GM20000 (cell line): Measurements from ENCODE around the gene PGP.

Experiments
- DNase-seq: peaks from one replicate; pipeline ENCODE4 v3.0.0; 2012; ENCODE audit warnings: low spot score
- CTCF ChIP-seq: IDR thresholded peaks from 2 replicates; pipeline ENCODE4 v1.5.1; 2012; ENCODE audit warnings: mild to moderate bottlenecking, control low read depth; ENCODE audit errors: extremely low read depth, missing control alignments

PGP gene

DNA sequence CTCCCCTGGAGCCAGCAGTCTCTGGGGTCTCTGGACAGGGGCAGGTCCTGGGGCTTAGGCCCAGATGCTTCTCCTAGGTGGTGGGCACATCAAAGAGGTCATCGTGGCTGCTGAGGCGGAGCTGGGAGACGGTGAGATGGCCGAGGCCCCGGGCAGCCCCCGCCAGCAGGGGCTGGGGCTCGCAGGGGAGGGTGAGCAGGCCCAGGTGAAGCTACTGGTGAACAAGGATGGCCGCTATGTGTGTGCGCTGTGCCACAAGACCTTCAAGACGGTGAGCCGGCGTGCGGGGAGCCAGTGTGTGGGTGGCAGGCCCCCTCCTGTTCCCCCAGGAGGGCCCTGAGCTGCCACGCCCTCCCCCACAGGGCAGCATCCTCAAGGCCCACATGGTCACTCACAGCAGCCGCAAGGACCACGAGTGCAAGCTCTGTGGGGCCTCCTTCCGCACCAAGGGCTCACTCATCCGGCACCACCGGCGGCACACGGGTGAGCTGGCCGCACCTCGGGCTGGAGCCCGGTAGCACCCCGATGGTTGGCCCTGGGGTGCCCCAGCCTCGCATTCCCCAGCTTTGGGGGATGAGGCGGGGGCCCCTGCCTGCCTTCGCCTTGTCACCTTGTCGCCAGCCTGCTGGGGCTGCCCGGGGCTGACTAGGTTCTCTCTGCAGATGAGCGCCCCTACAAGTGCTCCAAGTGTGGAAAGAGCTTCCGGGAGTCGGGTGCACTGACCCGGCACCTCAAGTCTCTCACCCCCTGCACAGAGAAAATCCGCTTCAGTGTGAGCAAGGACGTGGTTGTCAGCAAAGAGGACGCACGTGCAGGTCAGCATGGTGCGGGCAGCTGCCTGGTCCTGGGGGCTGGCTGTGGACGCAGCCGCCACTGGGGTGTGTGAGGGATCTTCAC lies 17.7 kb upstream of the PGP start:
- TF ChIP-seq CTCF = no peak

DNA sequence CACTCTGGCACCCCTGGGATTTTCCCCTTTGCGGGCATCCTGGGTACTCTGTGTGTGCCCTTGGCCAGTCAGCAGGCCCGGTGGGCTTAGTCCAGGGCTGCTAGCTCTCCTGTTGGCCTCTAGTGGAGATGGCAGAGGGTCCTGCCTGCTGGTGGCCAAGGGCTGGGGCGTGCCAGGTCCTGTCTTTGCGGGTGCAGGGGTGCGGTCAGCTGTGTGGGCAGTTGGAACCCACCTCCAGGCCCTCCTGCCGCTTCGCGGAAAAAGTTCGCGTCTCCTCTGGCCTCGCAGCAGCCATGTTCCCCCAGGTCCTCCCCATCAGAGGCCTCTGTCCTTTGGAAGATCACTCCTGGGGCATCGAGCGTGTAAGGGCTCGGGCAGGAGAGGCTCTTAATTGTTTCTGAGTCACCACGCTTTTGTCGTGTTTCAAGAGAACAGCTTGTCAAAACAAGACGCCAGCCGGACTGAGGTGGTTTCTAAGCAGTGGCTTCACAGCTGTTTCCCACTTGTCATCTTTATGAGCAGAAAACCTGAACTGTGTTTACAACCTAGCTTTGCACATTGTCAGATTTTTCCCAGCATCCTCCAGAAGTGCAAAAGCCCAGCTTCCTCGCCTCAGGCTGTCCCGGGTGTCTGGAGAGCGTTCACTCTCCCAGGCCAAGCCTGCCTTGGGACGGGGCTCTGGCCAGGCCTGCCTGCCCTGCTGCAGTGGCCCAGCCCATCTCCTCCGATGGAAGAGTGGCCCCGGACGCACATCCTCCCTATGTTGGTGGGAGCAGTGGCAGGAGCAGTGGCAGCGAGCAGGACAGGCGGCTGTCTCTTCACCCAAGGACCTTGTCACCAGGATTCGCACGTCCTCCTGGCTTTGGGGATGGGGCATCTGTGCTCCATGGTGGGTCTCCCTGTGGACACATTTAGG lies 16.6 kb upstream of the PGP start:
- no peak for DNase-seq
- TF ChIP-seq CTCF = no peak

More for the DNA sequence above, 17.7 kb upstream of the PGP start:
- no peak for DNase-seq

DNA sequence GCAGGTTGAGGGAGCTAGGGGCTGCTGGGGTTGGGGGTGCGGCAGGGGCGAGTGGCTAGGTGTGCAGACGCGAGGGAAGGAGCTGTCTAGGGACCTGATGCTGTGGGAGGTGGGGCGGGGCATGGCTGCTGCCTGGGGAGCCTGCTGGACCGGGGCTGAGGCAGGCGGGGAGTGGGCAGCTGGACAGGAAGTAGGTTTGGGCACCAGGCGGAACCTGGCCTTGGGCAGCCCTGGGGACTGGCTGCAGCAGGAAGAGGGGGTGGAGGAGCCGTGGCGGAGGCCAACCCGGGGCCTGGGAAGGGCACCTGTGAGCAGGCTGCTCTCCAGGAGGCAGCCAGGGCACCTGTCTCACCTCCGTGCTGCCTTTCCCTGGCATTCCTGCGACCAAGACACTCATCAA lies 15.7 kb upstream of the PGP start:
- DNase-seq = no peak
- TF ChIP-seq CTCF = no peak

- no peak for TF ChIP-seq CTCF
Measured at GRCh38 chr16:2229632-2230250, 15.1 kb upstream of the PGP start.

DNA sequence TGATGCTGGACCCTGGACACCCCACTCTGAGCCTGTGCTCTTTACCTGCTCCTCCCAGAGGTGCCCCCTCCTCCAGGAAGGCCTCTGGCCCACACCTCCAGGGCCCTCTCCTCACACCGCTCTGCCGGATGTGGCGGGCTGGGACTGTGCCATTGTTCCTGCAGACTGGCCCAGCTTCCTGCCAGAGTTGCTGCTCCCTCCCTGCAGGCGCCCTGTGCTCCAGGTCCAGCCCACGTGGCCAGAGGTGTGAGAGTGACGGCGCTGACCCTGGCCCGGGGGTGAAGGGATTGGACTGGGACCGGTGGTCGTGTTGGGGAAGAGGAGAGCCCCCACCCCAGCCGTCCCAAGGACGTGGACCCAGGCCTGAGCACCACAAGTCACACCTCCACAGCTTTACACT lies 14.5 kb upstream of the PGP start:
- no peak for DNase-seq
- no peak for TF ChIP-seq CTCF

More at GRCh38 chr16:2229632-2230250, 15.1 kb upstream of the PGP start:
- DNase-seq = no peak

- TF ChIP-seq CTCF = no peak
- DNase-seq = no peak
Measured at GRCh38 chr16:2228161-2228824, 13.7 kb upstream of the PGP start.
